LNCAP (cell line): ENCODE measurements around the gene MEF2D.

Experiments used
- CTCF ChIP-seq: fragments of 450-650 bp; IDR thresholded peaks from 2 replicates; pipeline ENCODE4 v1.5.1; 2017; ENCODE audit warnings: mild to moderate bottlenecking

MEF2D gene

GRCh38 chr1:156425943-156426342, 74.6 kb downstream of the MEF2D start:
- TF ChIP-seq CTCF: no peak

- no peak for TF ChIP-seq CTCF
Observed at GRCh38 chr1:156424806-156425432, 75.7 kb downstream of the MEF2D start.

GRCh38 chr1:156423422-156424352, 76.9 kb downstream of the MEF2D start:
- no peak for TF ChIP-seq CTCF

- no peak for TF ChIP-seq CTCF
Observed at GRCh38 chr1:156422602-156423091, 77.9 kb downstream of the MEF2D start.

GRCh38 chr1:156421939-156422601, 78.5 kb downstream of the MEF2D start:
- no peak for TF ChIP-seq CTCF

- no peak for TF ChIP-seq CTCF
Observed at GRCh38 chr1:156421062-156421938, 79.3 kb downstream of the MEF2D start.
